Testis (tissue), 2 donors: ENCODE data around the gene KRT74.

ENCODE experiments used
- CTCF ChIP-seq, 3 experiments: fragments of 450-650 bp in 2 of 3; fragments of 200-600 bp in 1 of 3; sonication (generic) in 1 of 3; IDR thresholded peaks; one replicate each; pipeline ENCODE4 v1.5.1; 2016 to 2019; ENCODE audit warnings: antibody characterized with exemption in 3 of 3, mild to moderate bottlenecking in 2 of 3, moderate library complexity in 1 of 3
- POLR2A ChIP-seq: fragments of 450-650 bp; IDR thresholded peaks from one replicate; pipeline ENCODE4 v1.6.1; 2017; ENCODE audit warnings: antibody characterized with exemption, mild to moderate bottlenecking, moderate library complexity

DNA sequence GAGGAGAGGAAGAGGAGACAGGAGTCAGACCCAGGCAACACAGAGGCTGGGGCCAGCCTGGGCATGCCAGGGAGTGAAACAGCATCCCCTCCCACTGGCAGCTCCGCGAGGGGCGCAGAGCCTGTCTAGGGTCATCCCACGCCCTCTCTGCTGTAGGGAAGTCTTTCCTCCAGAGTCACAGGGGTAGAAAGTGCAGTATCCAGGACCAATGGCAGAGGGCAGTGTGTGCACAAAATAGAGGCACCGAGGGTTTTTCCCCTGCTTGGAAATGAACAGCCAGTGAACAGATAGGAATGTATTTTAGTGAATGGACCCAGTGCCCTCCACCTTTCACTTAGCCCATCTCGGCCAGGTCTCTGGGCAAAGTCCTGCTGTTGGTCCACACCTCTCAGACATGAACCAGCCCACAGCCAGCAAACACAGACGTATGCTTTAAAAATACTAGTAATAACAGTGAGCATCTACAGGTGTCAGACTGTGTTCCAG is 9.4 kb upstream of the KRT74 start:
- TF ChIP-seq CTCF (IDR thresholded peaks at IDR 0.05) (peak; percentile 19 to 75 (median 63)), POLR2A (no peak)
